ENCODE data around the gene LRRN4. TPM values are rescaled to one million over a fixed set of nuclear protein-coding genes. Genes with fewer than 3 reads are reported as not detected.

LRRN4 gene
- total RNA-seq, 1 donor from 2014 or later, result 76.6 TPM

DNA sequence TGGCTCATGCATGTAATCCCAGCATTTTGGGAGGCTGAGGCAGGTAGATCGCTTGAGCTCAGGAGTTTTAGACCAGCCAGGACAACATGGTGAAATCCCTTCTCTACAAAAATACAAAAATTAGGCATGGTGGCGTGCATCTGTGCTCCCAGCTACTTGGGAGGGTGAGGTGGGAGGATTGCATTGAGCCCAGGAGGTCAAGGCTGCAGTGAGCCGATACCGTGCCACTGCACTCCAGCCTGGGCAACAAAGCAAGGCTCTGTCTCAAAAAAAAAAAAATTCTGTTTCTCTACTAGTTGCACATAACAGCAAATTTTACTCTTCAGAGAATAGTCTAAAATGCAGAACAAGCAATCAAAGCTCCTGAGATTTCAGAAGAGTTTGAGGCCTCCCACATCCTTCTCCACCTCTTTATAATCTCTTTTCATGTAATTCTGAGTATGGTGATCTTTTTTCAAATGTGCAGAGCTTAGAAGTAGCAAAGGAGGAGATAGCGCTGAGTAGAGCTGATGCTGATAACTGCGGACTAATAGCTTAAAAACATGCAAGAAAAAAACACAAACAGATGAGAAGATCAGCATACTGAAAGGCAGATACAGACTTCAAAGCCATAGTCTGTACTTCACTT is 23.3 kb downstream of the LRRN4 start:
- TF ChIP-seq CTCF (IDR thresholded peaks at IDR 0.05), result no peak
- Histone ChIP-seq H3K4me3 (no peak overlapping the region), H3K36me3 (peaks cover 49% of the 10 kb centered on the region), H3K27ac (no peak overlapping the region), H3K9me3 (no peaks in the 10 kb centered on the region), H3K27me3 (no peaks in the 10 kb centered on the region), H3K4me1 (peaks cover 12% of the 10 kb centered on the region)
- intact Hi-C loops (cut with DNase I), result no loop called here
- ATAC-seq (no peak), DNase-seq (no peak)

DNA sequence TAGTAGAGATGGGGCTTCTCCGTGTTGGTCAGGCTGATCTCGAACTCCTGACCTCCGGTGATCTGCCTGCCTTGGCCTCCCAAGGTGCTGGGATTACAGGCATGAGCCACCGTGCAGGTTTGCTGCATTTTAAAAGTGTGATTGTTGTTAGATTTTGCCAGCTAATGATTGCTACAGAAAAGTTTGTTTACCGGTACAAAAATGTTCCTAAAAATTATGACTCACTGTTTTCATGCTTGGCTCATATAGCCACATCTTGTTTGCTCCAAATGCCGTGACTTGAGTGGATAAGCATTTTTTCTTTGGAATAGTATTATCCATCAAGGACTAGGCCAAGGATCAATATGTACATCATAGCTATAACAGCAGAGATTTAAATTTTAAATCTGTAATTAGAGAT is 24.3 kb downstream of the LRRN4 start:
- intact Hi-C loops (cut with DNase I), result no loop called here
- Histone ChIP-seq H3K27me3 (no peaks in the 10 kb centered on the region), H3K9me3 (no peaks in the 10 kb centered on the region), H3K4me1 (peaks cover 5% of the 10 kb centered on the region), H3K27ac (no peak overlapping the region), H3K36me3 (peaks cover 45% of the 10 kb centered on the region), H3K4me3 (no peak overlapping the region)
- no peak for TF ChIP-seq CTCF (IDR thresholded peaks at IDR 0.05)
- DNase-seq (no peak), ATAC-seq (no peak)

DNA sequence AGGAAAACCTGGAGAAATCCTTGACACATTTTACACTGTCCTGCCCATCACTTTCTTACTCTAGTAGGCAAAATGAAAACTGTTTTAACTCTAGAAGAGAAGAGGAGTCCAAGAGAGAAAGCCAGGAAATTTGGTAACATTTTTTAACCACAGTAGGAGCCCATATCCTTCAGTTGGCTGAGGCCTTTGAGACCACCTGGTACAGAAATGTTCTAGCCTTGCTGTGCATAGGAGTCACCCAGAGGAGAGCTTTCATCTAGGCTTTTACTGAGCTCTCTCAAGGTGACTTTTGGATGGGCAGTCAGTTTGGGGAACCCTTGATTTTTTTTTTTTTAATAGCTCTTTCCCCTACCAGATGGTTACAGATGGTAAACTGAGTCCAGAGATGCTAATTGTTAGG is 25.0 kb downstream of the LRRN4 start:
- Histone ChIP-seq H3K36me3 (peaks cover 45% of the 10 kb centered on the region), H3K4me3 (no peak overlapping the region), H3K27ac (no peak overlapping the region)

DNA sequence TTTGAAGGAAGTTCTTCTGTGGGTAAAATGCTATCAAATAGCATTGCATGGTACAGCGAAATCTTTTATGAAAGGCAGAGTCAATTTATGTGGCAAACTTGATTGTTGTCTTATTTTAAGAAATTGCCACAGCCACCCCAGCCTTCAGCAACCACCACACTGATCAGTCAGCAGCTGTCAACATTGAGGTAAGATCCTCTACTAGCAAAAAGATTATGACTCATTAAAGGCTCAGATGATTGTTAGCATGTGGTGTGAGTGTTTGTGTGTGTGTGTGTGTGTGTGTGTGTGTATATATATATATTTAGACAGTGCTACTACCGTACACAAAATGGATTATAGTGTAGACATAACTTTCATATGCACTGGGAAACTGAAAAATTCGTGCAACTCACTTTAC is 27.8 kb downstream of the LRRN4 start:
- Histone ChIP-seq H3K9me3 (no peaks in the 10 kb centered on the region), H3K36me3 (peaks cover 45% of the 10 kb centered on the region), H3K27me3 (no peaks in the 10 kb centered on the region), H3K27ac (no peak overlapping the region), H3K4me3 (no peak overlapping the region), H3K4me1 (no peaks in the 10 kb centered on the region)
- intact Hi-C loops (cut with DNase I), result no loop called here
- TF ChIP-seq CTCF (IDR thresholded peaks at IDR 0.05), result no peak
- ATAC-seq (no peak), DNase-seq (no peak)

More for the DNA sequence above, 25.0 kb downstream of the LRRN4 start:
- Histone ChIP-seq H3K9me3 (no peaks in the 10 kb centered on the region), H3K4me1 (no peaks in the 10 kb centered on the region), H3K27me3 (no peaks in the 10 kb centered on the region)
- TF ChIP-seq CTCF (IDR thresholded peaks at IDR 0.05), result no peak
- ATAC-seq, result no peak
- no peak for DNase-seq
- intact Hi-C loops (cut with DNase I), result no loop called here

GRCh38 chr20:6024768-6025167 is 29.1 kb downstream of the LRRN4 start:
- DNase-seq (no peak), ATAC-seq (no peak)
- Histone ChIP-seq H3K27ac (no peak overlapping the region), H3K36me3 (peaks cover 46% of the 10 kb centered on the region), H3K4me3 (no peak overlapping the region), H3K27me3 (no peaks in the 10 kb centered on the region), H3K9me3 (no peaks in the 10 kb centered on the region), H3K4me1 (no peaks in the 10 kb centered on the region)
- intact Hi-C loops (cut with DNase I), result no loop called here
- TF ChIP-seq CTCF (IDR thresholded peaks at IDR 0.05), result no peak

- H3K36me3 ChIP-seq, result peaks cover 51% of the 10 kb centered on the region
- intact Hi-C loops (cut with DNase I), result no loop called here
These were observed 36.0 kb downstream of the LRRN4 start for GRCh38 chr20:6017880-6018279.

More at GRCh38 chr20:6017880-6018279, 36.0 kb downstream of the LRRN4 start:
- no peak overlapping the region for H3K27ac ChIP-seq
- no peak for TF ChIP-seq CTCF (IDR thresholded peaks at IDR 0.05)
- DNase-seq (no peak), ATAC-seq (no peak)
- no peaks in the 10 kb centered on the region for H3K4me1 ChIP-seq
- no peaks in the 10 kb centered on the region for H3K27me3 ChIP-seq
- no peak overlapping the region for H3K4me3 ChIP-seq
- no peaks in the 10 kb centered on the region for H3K9me3 ChIP-seq
